Testis (tissue), 2 donors: ENCODE measurements around the gene CTNNA1.

ENCODE experiments used
- POLR2A ChIP-seq: fragments of 450-650 bp; IDR thresholded peaks from one replicate; pipeline ENCODE4 v1.6.1; 2017; ENCODE audit warnings: antibody characterized with exemption, mild to moderate bottlenecking, moderate library complexity
- TF ChIP-seq, protein P1 (sequence below), 3 experiments: fragments of 450-650 bp in 2 of 3; fragments of 200-600 bp in 1 of 3; sonication (generic) in 1 of 3; IDR thresholded peaks; one replicate each; pipeline ENCODE4 v1.5.1; 2016 to 2019; ENCODE audit warnings: antibody characterized with exemption in 3 of 3, mild to moderate bottlenecking in 2 of 3, moderate library complexity in 1 of 3

DNA sequence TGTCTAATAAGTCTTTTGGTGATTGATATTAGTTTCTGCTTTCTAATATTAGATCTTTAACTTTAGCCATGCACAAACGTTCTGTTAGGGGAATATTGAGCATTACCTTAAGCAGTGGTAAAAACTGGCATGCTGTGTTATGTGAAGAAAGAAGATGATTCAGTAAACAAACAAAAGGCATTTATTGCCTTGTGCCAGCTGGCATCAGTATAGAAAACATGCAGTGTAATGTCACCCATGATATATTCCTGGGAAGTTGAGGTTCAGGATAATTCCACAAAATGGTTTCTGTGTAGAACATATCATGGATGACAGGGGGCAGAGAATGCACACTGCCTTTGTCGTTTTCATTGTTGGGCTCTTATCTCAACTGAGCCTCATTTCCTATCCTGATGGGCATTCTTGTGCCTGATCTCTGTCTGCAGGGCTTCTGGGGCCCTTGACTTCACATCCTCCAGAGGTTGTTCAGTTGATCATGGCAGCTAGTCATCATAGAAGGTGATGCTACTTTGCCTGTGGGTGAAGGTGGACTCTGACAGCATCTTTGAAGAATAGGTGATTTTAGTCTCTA lies 97.7 kb downstream of the CTNNA1 start:
- TF ChIP-seq, protein P1, sequence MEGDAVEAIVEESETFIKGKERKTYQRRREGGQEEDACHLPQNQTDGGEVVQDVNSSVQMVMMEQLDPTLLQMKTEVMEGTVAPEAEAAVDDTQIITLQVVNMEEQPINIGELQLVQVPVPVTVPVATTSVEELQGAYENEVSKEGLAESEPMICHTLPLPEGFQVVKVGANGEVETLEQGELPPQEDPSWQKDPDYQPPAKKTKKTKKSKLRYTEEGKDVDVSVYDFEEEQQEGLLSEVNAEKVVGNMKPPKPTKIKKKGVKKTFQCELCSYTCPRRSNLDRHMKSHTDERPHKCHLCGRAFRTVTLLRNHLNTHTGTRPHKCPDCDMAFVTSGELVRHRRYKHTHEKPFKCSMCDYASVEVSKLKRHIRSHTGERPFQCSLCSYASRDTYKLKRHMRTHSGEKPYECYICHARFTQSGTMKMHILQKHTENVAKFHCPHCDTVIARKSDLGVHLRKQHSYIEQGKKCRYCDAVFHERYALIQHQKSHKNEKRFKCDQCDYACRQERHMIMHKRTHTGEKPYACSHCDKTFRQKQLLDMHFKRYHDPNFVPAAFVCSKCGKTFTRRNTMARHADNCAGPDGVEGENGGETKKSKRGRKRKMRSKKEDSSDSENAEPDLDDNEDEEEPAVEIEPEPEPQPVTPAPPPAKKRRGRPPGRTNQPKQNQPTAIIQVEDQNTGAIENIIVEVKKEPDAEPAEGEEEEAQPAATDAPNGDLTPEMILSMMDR (IDR thresholded peaks at IDR 0.05): no peak
- no peak for TF ChIP-seq POLR2A
